Measurements from ENCODE around the gene CTDSP1.

DNA sequence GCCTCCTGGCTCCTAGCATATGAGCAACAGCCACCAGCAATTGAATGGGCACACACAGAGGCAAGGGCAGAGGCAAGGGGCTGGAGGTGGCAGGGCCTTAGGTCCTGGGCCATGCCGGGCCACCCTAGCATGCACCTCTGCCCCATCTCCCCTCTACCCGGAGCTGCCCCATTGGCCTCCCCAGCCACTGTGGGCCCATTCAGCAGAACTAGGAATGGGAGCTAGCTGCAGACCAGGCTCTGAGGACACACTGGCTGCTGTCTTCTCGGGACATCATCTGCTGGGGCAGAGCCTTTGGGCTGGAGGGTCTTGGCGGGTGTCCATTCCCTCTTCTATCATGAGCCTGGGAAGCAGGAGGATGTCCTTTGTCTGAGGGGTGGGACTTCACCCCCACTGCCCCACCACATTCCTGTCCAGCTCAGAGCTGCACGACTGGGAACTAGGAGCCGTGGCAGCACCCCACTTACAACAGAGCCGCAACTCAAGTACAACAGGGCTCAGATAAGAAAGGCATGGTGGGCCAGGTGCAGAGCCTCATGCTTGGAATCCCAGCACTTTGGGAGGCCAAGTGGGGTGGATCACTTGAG, 20.1 kb downstream of the CTDSP1 start:
- TF ChIP-seq YY1 (IDR thresholded peaks at IDR 0.05; ENCODE audit: insufficient read depth, insufficient read length) (no peak), ZNF274 (IDR thresholded peaks at IDR 0.05; ENCODE audit: low read depth, low read length) (no peak)

Measured in NT2/D1 (cell line).